NCI-H1436 treated with DMSO at 0.1 percent for 48 hours (cell line): ENCODE measurements around the gene RUSF1.
"Not testable (repeated sequence)": the region's sequence is repeated elsewhere in the genome, so short reads cannot be mapped to it uniquely, and the experiment has no call there.

Experiments used
- DNase-seq: peaks from one replicate; lab custom pipeline; 2025; lab: John Stamatoyannopoulos, UW

RUSF1 gene

DNA sequence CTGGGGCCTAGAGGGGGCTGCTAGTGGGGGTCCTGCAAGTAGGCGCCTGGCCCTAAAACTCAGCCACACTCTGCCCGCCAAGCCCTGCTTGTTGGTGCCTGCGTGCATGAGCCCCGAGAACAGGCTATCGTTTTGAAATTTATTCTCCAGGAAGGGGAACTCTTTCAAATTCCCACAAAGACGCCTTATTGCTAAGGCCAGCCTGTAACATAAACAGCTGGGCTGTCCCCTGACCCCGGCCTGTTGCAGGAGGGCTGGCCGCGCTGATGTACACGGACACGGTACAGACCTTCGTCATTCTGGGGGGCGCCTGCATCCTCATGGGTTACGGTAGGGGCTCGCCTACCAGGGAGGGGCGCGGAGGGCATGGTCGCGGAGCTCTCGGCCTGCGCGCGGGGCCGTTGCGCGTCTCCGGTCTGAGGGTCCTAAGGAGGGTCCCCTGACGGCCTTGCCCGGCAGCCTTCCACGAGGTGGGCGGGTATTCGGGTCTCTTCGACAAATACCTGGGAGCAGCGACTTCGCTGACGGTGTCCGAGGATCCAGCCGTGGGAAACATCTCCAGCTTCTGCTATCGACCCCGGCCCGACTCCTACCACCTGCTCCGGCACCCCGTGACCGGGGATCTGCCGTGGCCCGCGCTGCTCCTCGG is 21.0 kb downstream of the RUSF1 start:
- no peak for DNase-seq

- no peak for DNase-seq
Observed at GRCh38 chr16:31486045-31486444, 22.1 kb downstream of the RUSF1 start.

- DNase-seq, result no peak
Observed at GRCh38 chr16:31485571-31485970, 22.6 kb downstream of the RUSF1 start.

DNA sequence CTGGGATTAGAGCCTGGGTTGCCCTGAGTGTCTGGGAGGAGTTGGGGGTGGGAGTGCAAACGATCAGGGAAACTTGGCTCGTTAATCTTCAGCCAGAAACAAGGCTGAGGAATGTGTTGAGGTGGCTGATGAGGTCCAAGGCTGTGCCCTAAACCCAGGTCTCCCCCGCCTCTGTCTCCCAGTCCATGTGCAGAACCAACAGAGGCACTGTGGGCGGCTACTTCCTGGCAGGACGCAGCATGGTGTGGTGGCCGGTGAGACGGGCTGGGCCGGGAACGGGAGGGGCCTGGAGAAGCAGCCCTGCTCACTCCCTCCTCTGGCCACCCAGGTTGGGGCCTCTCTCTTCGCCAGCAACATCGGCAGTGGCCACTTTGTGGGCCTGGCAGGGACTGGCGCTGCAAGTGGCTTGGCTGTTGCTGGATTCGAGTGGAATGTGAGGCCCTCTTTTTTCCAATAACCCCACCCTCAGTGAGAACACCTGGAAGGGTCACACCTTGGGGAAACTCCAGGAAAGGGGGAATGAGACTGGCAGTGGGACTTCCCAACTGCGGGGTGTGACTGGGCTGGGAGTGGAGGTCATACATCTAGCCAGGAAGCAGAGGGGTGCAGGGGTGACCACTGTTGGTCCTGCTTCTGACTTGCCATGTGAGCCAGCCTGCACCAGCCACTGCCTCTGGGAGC is 23.6 kb downstream of the RUSF1 start:
- no peak for DNase-seq

DNA sequence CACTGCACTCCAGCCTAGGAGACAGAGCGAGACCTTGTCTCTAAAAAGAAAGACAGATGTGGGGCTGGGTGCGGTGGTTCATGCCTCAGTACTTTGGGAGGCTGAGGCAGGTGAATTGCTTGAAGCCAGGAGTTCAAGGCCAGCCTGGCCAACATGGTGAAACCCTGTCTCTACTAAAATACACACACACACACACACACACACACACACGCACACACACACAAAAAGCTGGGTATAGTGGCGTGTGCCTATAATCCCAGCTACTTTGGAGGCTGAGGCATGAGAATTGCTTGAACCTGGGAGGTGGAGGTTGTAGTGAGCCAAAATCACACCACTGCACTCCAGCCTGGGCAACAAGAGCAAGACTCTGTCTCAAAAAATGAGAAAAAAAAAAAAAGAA is 24.1 kb downstream of the RUSF1 start:
- not testable (repeated sequence) for DNase-seq

- no peak for DNase-seq
Observed at GRCh38 chr16:31483081-31483480, 25.1 kb downstream of the RUSF1 start, which contains the start of gene SLC5A2. Gene SLC5A2 (plus strand): TSS chr16:31483123. CDS start chr16:31483137, 14 bp downstream.

DNA sequence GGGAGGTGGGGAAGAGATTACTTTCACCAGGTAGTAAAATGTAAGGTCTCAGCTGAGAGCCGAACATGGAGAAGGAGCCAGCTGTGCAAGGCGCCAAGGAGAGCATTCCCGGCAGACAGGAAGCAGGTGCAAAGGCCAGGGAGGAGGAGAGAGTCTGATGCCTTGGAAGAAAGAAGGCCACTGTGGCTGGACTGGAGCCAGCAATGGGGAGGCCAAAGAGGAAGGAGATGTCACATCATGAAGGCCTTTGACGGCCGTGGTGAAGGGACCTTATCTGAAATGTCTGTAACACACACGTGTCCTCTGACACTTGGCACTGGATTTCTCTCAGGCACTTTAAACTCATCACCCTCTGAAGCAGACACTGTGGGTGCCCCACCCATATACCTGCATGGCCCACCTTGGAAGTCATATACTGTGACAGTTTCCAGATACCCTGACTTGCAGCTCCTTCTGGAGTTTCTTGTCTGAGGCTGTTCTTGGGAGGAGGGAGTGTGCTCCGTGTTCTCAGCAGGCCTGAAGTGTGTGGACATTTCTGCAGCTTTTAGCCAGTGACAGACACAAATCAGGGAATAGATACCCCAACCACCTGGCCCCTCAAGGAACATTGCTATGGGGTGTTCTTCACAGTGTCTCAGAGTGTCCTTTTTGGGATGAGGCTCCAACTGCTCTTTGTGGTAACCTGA is 27.2 kb downstream of the RUSF1 start:
- no peak for DNase-seq

DNA sequence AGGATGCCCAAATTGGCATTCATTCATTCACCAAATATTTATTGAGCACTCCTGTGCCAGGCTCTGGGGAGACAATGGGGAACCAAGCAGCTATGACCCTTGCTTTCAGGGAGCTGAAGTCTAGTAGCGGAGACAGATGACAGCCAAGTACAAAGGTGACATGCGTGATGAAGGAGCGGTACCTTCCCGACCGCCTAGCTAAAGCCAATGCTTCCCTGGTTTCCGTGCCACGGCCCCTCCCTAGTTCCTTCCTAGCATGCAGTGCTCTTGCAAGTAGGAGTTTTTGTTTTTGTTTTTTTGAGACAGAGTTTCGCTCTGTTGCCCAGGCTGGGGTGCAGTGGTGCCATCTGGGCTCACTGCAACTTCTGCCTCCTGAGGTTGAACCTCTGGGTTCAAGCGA is 28.4 kb downstream of the RUSF1 start:
- no peak for DNase-seq

- DNase-seq, result no peak
Observed at GRCh38 chr16:31478956-31479355, 29.2 kb downstream of the RUSF1 start.

- no peak for DNase-seq
Observed at GRCh38 chr16:31477220-31478216, 30.7 kb downstream of the RUSF1 start.

DNA sequence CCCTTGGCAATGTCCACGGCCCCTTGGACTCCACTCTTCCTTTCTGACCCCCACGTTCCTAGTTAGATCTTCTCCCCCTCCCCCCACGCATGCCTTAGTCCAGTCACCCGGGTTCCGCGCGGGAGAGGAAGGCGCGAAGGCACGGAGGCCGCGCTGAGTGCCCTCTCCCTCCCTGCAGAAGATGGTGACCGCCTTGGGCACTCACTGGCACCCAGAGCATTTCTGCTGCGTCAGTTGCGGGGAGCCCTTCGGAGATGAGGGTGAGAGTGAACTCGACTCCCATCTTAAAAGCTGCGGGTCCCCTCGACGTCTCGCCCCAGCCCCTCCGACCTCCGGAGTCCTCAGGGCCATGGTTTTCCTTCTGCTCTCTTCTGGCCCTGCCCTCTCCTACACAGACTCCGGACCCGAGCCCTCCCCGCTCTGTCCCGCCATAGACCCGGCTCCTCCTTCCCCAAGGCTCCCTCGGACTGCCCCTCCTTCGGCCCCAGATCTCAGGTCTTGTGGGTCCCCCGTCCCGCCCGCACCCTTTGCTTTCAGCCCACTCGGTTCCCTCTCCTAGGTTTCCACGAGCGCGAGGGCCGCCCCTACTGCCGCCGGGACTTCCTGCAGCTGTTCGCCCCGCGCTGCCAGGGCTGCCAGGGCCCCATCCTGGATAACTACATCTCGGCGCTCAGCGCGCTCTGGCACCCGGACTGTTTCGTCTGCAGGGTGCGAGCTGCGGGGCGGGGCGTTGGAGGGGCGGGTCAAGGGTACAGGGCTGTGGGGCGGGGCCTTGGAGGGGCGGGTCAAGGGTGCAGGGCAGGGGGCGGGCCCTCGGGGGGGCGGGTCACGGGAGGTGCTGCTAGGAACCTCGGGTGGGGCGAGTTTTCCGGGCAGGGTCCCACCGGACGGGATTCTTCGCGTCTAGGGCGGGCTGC is 31.6 kb downstream of the RUSF1 start:
- DNase-seq, result no peak

GRCh38 chr16:31475946-31476302 is 32.3 kb downstream of the RUSF1 start:
- DNase-seq, result no peak

- DNase-seq, result no peak
Observed at GRCh38 chr16:31474773-31475738, 33.1 kb downstream of the RUSF1 start.

- DNase-seq, result no peak
Observed at GRCh38 chr16:31474173-31474714, 33.9 kb downstream of the RUSF1 start.

GRCh38 chr16:31473264-31473984 is 34.8 kb downstream of the RUSF1 start:
- no peak for DNase-seq

GRCh38 chr16:31472709-31473203 is 35.4 kb downstream of the RUSF1 start:
- DNase-seq, result peak; percentile 90

DNA sequence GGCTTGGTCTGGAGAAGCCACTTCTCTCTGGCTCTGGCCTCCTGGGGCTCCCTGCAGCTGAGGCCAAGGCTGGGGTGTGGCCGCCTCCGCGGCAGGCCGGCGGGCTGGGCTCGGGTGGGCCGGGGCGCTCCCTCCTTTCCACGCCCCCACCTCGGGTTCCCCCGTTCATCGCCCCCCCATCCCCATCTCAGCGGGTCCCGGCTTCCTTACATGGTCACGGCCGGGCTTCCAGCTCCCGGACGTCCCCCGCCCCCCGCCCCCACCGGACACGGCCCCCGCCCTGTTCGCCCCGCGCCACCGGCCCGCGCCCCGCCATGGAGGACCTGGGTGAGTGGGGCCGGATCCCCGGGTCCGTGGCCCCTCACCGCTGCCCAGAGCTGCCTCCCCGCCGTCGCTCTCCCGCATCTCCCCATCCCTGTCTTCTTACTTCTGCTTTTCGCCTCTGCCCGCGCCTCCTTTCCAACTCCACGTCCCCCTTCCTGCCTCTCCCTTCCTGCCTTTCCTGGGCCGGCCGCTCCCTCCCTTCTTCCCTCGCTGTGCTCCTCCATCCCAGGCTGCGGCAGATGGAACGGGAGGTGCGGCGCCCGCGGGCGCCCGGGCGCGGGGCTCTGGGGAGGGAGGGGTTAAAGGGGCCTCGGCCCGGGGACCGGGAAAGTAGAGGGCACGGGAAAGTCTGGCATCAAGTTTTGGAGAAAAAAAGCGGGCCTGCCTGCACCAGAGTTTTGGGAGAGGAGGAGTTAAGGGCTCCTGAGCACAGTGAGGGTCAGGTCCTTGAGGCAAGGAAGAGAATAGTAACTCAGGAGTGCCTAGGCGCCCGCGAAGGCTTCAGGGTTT is 36.1 kb downstream of the RUSF1 start, which contains the start of gene TGFB1I1:
Gene TGFB1I1 (plus strand): TSS at position 278 of the 834 bp plus-strand sequence. CDS start 37 bp downstream, at position 315.
- DNase-seq, result no peak
